Gastrocnemius medialis (tissue), 4 donors: ENCODE measurements around the gene EIF5. TPM values are rescaled to one million over a fixed set of nuclear protein-coding genes. Genes with fewer than 3 reads are reported as not detected.

Source experiments
- ATAC-seq, 2 donors: fragments of 150-250 bp; one replicate each; pipeline ENCODE4 v1.9.1; 2016
- DNase-seq, 2 donors: peaks; one replicate each; pipeline ENCODE4 v3.0.0-alpha.2; 2019
- H3K27ac ChIP-seq, 4 donors: fragments of 200-600 bp; sonication (generic); 1 replicate in 1 of 4; 2 replicates in 3 of 4; pipeline ENCODE4 v1.5.1; 2016 to 2018; ENCODE audit warnings: mild to moderate bottlenecking in 2 of 4, moderate library complexity in 1 of 4
- H3K27me3 ChIP-seq, 3 donors: fragments of 200-600 bp; sonication (generic) in 2 of 3; 1 replicate in 1 of 3; 2 replicates in 2 of 3; pipeline versions ENCODE4 v1.5.1 to v1.6.0; 2016 to 2019; ENCODE audit warnings: mild to moderate bottlenecking in 1 of 3, moderate library complexity in 1 of 3
- H3K36me3 ChIP-seq, 2 donors: fragments of 200-600 bp; sonication (generic) in 1 of 2; one replicate each; pipeline ENCODE4 v1.5.1; 2017 to 2018
- H3K4me1 ChIP-seq, 2 donors: fragments of 200-600 bp; sonication (generic) in 1 of 2; one replicate each; pipeline ENCODE4 v1.5.1; 2016 to 2017; ENCODE audit warnings: mild to moderate bottlenecking in 2 of 2
- H3K4me3 ChIP-seq, 4 donors: fragments of 200-600 bp; sonication (generic) in 3 of 4; 1 replicate in 1 of 4; 2 replicates in 3 of 4; pipeline ENCODE4 v1.5.1; 2016 to 2019; ENCODE audit warnings: mild to moderate bottlenecking in 2 of 4
- H3K9me3 ChIP-seq, 3 donors: fragments of 200-600 bp; sonication (generic) in 2 of 3; 1 replicate in 1 of 3; 2 replicates in 2 of 3; pipeline ENCODE4 v1.5.1; 2016 to 2019
- CTCF ChIP-seq, 5 experiments: fragments of 450-650 bp in 3 of 5; fragments of 200-600 bp in 2 of 5; sonication (generic) in 2 of 5; IDR thresholded peaks in 4 of 5; conservative IDR thresholded peaks in 1 of 5; 1 replicate in 4 of 5; 2 replicates in 1 of 5; pipeline ENCODE4 v1.5.1; 2016 to 2019; ENCODE audit warnings: antibody characterized with exemption in 5 of 5, mild to moderate bottlenecking in 3 of 5, moderate library complexity in 3 of 5
- POLR2A ChIP-seq, 2 donors: fragments of 450-650 bp; IDR thresholded peaks; one replicate each; pipeline ENCODE4 v1.6.1; 2017; ENCODE audit warnings: antibody characterized with exemption in 2 of 2, mild to moderate bottlenecking in 2 of 2, moderate library complexity in 2 of 2
- in situ Hi-C, 4 donors: fragments of 200-750 bp; cut with MboI; loops; one replicate each; pipeline versions ENCODE4 v1.15.0 to v1.8.0; 2017; ENCODE audit warnings: low sequenced_read_pairs in 4 of 4
- intact Hi-C: fragments of 100-400 bp; cut with DNase I; formaldehyde crosslinking; loops from one replicate; pipeline ENCODE4 v1.15.1; 2023; ENCODE audit warnings: low total_unique reads
- total RNA-seq, 4 donors: library from RNA; depleted of rRNA; stranded (reverse); fragments of >200 nt; gene quantifications; one replicate each; pipeline versions ENCODE4 v1.1.0 to v1.2.3, GENCODE V29; 2016

Gene EIF5
- total RNA-seq, 4 donors from 2014 or later = 313 to 538 (median 374) TPM

- Histone ChIP-seq H3K4me1 (no peaks in the 10 kb centered on the region), H3K36me3 (no peaks in the 10 kb centered on the region), H3K4me3 (no peak overlapping the region), H3K27me3 (no peaks in the 10 kb centered on the region), H3K9me3 (no peaks in the 10 kb centered on the region), H3K27ac (no peak overlapping the region)
- in situ Hi-C loops = no loop called here
- intact Hi-C loops = no loop called here
- ATAC-seq (no peak), DNase-seq (no peak)
- TF ChIP-seq POLR2A (IDR thresholded peaks at IDR 0.05) = no peak
- no peak for TF ChIP-seq CTCF (IDR thresholded peaks at IDR 0.05 in 4 of 5, conservative IDR thresholded peaks at IDR 0.05 in 1 of 5)
These were observed 27.8 kb downstream of the EIF5 start for GRCh38 chr14:103361867-103362266.

GRCh38 chr14:103362780-103363179, 28.7 kb downstream of the EIF5 start:
- intact Hi-C loops (no loop called here), in situ Hi-C loops (no loop called here)
- Histone ChIP-seq H3K27me3 (no peaks in the 10 kb centered on the region), H3K27ac (no peak overlapping the region), H3K36me3 (no peaks in the 10 kb centered on the region), H3K4me3 (no peak overlapping the region), H3K4me1 (no peaks in the 10 kb centered on the region), H3K9me3 (no peaks in the 10 kb centered on the region)
- ATAC-seq (no peak), DNase-seq (no peak)
- TF ChIP-seq CTCF (IDR thresholded peaks at IDR 0.05 in 4 of 5, conservative IDR thresholded peaks at IDR 0.05 in 1 of 5) (no peak), POLR2A (IDR thresholded peaks at IDR 0.05) (no peak)

- DNase-seq (no peak), ATAC-seq (no peak)
- H3K9me3 ChIP-seq = no peaks in the 10 kb centered on the region
- H3K36me3 ChIP-seq = no peaks in the 10 kb centered on the region
- no peak overlapping the region for H3K27ac ChIP-seq
- H3K27me3 ChIP-seq = no peaks in the 10 kb centered on the region
- TF ChIP-seq CTCF (IDR thresholded peaks at IDR 0.05 in 4 of 5, conservative IDR thresholded peaks at IDR 0.05 in 1 of 5) (no peak), POLR2A (IDR thresholded peaks at IDR 0.05) (no peak)
- H3K4me1 ChIP-seq = no peaks in the 10 kb centered on the region
- intact Hi-C loops (no loop called here), in situ Hi-C loops (no loop called here)
- no peak overlapping the region for H3K4me3 ChIP-seq
These were observed 32.7 kb downstream of the EIF5 start for GRCh38 chr14:103366741-103367140.

- no peaks in the 10 kb centered on the region for H3K36me3 ChIP-seq
- ATAC-seq (no peak), DNase-seq (no peak)
- no peaks in the 10 kb centered on the region for H3K9me3 ChIP-seq
- H3K4me3 ChIP-seq = no peak overlapping the region
- no peaks in the 10 kb centered on the region for H3K27me3 ChIP-seq
- TF ChIP-seq CTCF (IDR thresholded peaks at IDR 0.05 in 4 of 5, conservative IDR thresholded peaks at IDR 0.05 in 1 of 5) (no peak), POLR2A (IDR thresholded peaks at IDR 0.05) (no peak)
- intact Hi-C loops (no loop called here), in situ Hi-C loops (no loop called here)
- no peaks in the 10 kb centered on the region for H3K4me1 ChIP-seq
- H3K27ac ChIP-seq = no peak overlapping the region
These were observed 34.0 kb downstream of the EIF5 start for GRCh38 chr14:103367995-103368394.

- no peaks in the 10 kb centered on the region for H3K4me1 ChIP-seq
- TF ChIP-seq CTCF (IDR thresholded peaks at IDR 0.05 in 4 of 5, conservative IDR thresholded peaks at IDR 0.05 in 1 of 5) (no peak), POLR2A (IDR thresholded peaks at IDR 0.05) (no peak)
- H3K4me3 ChIP-seq = no peak overlapping the region
- intact Hi-C loops (no loop called here), in situ Hi-C loops (no loop called here)
- no peak for ATAC-seq
- H3K36me3 ChIP-seq = no peaks in the 10 kb centered on the region
- H3K27me3 ChIP-seq = no peaks in the 10 kb centered on the region
- DNase-seq = no peak
- no peaks in the 10 kb centered on the region for H3K9me3 ChIP-seq
- H3K27ac ChIP-seq = no peak overlapping the region
These were observed 36.0 kb downstream of the EIF5 start for GRCh38 chr14:103370087-103370486.
